SK-N-SH treated with all-trans-retinoic acid at 6 μM for 48 hours (cell line): ENCODE results near the gene DFFA.

ENCODE experiments used
- ATAC-seq: fragments of 200-7000 bp; cut with Tn5 transposase; 3 replicates; pipeline ENCODE4 v1.9.1; 2020; ENCODE audit warnings: mild to moderate bottlenecking, moderate library complexity
- ARNTL ChIP-seq: fragments of 450-650 bp; formaldehyde crosslinking; IDR thresholded peaks from 2 replicates; pipeline ENCODE4 v1.5.0; 2020; ENCODE audit warnings: low read depth, mild to moderate bottlenecking, moderate library complexity, borderline replicate concordance
- BACH2 ChIP-seq: fragments of 250-450 bp; sonication (Bioruptor Pico); IDR thresholded peaks from 2 replicates; pipeline ENCODE4 v1.9.0; 2021; ENCODE audit warnings: mild to moderate bottlenecking, borderline replicate concordance
- CREB5 ChIP-seq: fragments of 250-450 bp; sonication (Bioruptor Pico); IDR thresholded peaks from 2 replicates; pipeline ENCODE4 v1.5.1; 2020; ENCODE audit warnings: low read depth, mild to moderate bottlenecking, moderate library complexity
- CSDC2 ChIP-seq: fragments of 250-450 bp; sonication (Bioruptor Pico); IDR thresholded peaks from 2 replicates; pipeline ENCODE4 v1.5.0; 2020; ENCODE audit warnings: mild to moderate bottlenecking, moderate library complexity
- CSRNP3 ChIP-seq: fragments of 250-450 bp; sonication (Bioruptor Pico); IDR thresholded peaks from 2 replicates; pipeline ENCODE4 v1.5.1; 2021; ENCODE audit warnings: mild to moderate bottlenecking, moderate library complexity
- ESRRG ChIP-seq: fragments of 250-450 bp; sonication (Bioruptor Pico); IDR thresholded peaks from 2 replicates; pipeline ENCODE4 v1.6.1; 2021; ENCODE audit warnings: mild to moderate bottlenecking
- GLIS3 ChIP-seq: fragments of 250-450 bp; sonication (Bioruptor Pico); IDR thresholded peaks from 2 replicates; pipeline ENCODE4 v1.5.0; 2020; ENCODE audit warnings: mild to moderate bottlenecking, moderate library complexity
- ISL1 ChIP-seq: fragments of 250-450 bp; sonication (Bioruptor Pico); IDR thresholded peaks from 2 replicates; pipeline ENCODE4 v2.1.2; 2022; ENCODE audit warnings: mild to moderate bottlenecking, moderate library complexity
- OSR1 ChIP-seq: fragments of 250-450 bp; sonication (Bioruptor Pico); IDR thresholded peaks from 2 replicates; pipeline ENCODE4 v1.8.0; 2022; ENCODE audit warnings: moderate library complexity, mild to moderate bottlenecking, inconsistent platforms
- PATZ1 ChIP-seq: fragments of 250-450 bp; sonication (Bioruptor Pico); IDR thresholded peaks from 2 replicates; pipeline ENCODE4 v1.8.0; 2020; ENCODE audit warnings: mild to moderate bottlenecking, moderate library complexity, borderline replicate concordance
- POU6F1 ChIP-seq: fragments of 250-450 bp; sonication (Bioruptor Pico); IDR thresholded peaks from 2 replicates; pipeline ENCODE4 v1.8.0; 2021; ENCODE audit warnings: low read depth, mild to moderate bottlenecking, moderate library complexity, borderline replicate concordance
- PPARA ChIP-seq: fragments of 250-450 bp; sonication (Bioruptor Pico); IDR thresholded peaks from 2 replicates; pipeline ENCODE4 v1.5.0; 2020; ENCODE audit warnings: mild to moderate bottlenecking, borderline replicate concordance
- RARB ChIP-seq: fragments of 250-450 bp; sonication (Bioruptor Pico); IDR thresholded peaks from 2 replicates; pipeline ENCODE4 v1.8.0; 2021; ENCODE audit warnings: mild to moderate bottlenecking, moderate library complexity
- SNAI2 ChIP-seq: fragments of 250-450 bp; sonication (Bioruptor Pico); IDR thresholded peaks from 2 replicates; pipeline ENCODE4 v1.5.0; 2020; ENCODE audit warnings: mild to moderate bottlenecking, moderate library complexity
- TCF4 ChIP-seq: fragments of 250-450 bp; sonication (Bioruptor Pico); IDR thresholded peaks from 2 replicates; pipeline ENCODE4 v1.8.0; 2021; ENCODE audit warnings: mild to moderate bottlenecking, moderate library complexity, borderline replicate concordance
- TOX ChIP-seq: fragments of 250-450 bp; sonication (Bioruptor Pico); IDR thresholded peaks from 2 replicates; pipeline ENCODE4 v1.8.0; 2021; ENCODE audit warnings: mild to moderate bottlenecking, moderate library complexity, borderline replicate concordance
- TSHZ2 ChIP-seq: fragments of 250-450 bp; sonication (Bioruptor Pico); IDR thresholded peaks from 2 replicates; pipeline ENCODE4 v1.5.0; 2020; ENCODE audit warnings: mild to moderate bottlenecking, moderate library complexity
- ZC3H10 ChIP-seq: fragments of 250-450 bp; sonication (Bioruptor Pico); IDR thresholded peaks from 2 replicates; pipeline ENCODE4 v1.5.1; 2021; ENCODE audit warnings: mild to moderate bottlenecking, moderate library complexity
- ZFP3 ChIP-seq: fragments of 250-450 bp; sonication (Bioruptor Pico); IDR thresholded peaks from 2 replicates; pipeline ENCODE4 v1.5.0; 2020; ENCODE audit warnings: mild to moderate bottlenecking, moderate library complexity
- ZFP30 ChIP-seq: fragments of 450-650 bp; formaldehyde crosslinking; IDR thresholded peaks from 2 replicates; pipeline ENCODE4 v1.5.0; 2022; ENCODE audit warnings: mild to moderate bottlenecking, moderate library complexity
- ZNF565 ChIP-seq: fragments of 450-650 bp; formaldehyde crosslinking; conservative IDR thresholded peaks from 2 replicates; pipeline ENCODE4 v1.5.0; 2020; ENCODE audit warnings: low read depth, mild to moderate bottlenecking, moderate library complexity
- ZNF70 ChIP-seq: fragments of 450-650 bp; formaldehyde crosslinking; IDR thresholded peaks from 2 replicates; pipeline ENCODE4 v1.5.0; 2020; ENCODE audit warnings: mild to moderate bottlenecking, moderate library complexity
- ZNF8 ChIP-seq: fragments of 450-650 bp; formaldehyde crosslinking; IDR thresholded peaks from 2 replicates; pipeline ENCODE4 v1.5.0; 2020; ENCODE audit warnings: mild to moderate bottlenecking, moderate library complexity

Gene DFFA

GRCh38 chr1:10440794-10441193 lies 31.5 kb downstream of the DFFA start:
- ATAC-seq, result no peak
- TF ChIP-seq TCF4, result no peak
- TF ChIP-seq ZNF8 (CRISPR knock-in tag), result no peak
- TF ChIP-seq ARNTL (CRISPR knock-in tag), result no peak
- no peak for TF ChIP-seq ZFP30
- TF ChIP-seq ESRRG (CRISPR knock-in tag), result no peak
- no peak for TF ChIP-seq CSDC2 (CRISPR knock-in tag)
- TF ChIP-seq TOX (CRISPR knock-in tag), result no peak
- TF ChIP-seq ZC3H10 (CRISPR knock-in tag), result no peak
- TF ChIP-seq PPARA (CRISPR knock-in tag), result no peak
- TF ChIP-seq TSHZ2 (CRISPR knock-in tag), result no peak
- no peak for TF ChIP-seq CREB5 (CRISPR knock-in tag)
- no peak for TF ChIP-seq CSRNP3
- no peak for TF ChIP-seq ZFP3 (CRISPR knock-in tag)
- no peak for TF ChIP-seq OSR1 (CRISPR knock-in tag)
- no peak for TF ChIP-seq BACH2
- TF ChIP-seq ZNF70, result no peak
- TF ChIP-seq ISL1, result no peak

GRCh38 chr1:10440305-10440704 lies 32.0 kb downstream of the DFFA start:
- ATAC-seq, result no peak
- TF ChIP-seq ZFP3 (CRISPR knock-in tag) (no peak), GLIS3 (CRISPR knock-in tag) (no peak)

GRCh38 chr1:10438677-10439163 lies 33.6 kb downstream of the DFFA start:
- ATAC-seq, result no peak
- TF ChIP-seq ZC3H10 (CRISPR knock-in tag), result no peak
- TF ChIP-seq POU6F1 (CRISPR knock-in tag), result no peak
- TF ChIP-seq PATZ1 (CRISPR knock-in tag), result no peak
- no peak for TF ChIP-seq BACH2
- no peak for TF ChIP-seq TCF4
- no peak for TF ChIP-seq CSDC2 (CRISPR knock-in tag)
- no peak for TF ChIP-seq TSHZ2 (CRISPR knock-in tag)
- TF ChIP-seq SNAI2 (CRISPR knock-in tag), result no peak
- TF ChIP-seq ZNF565, result no peak
- no peak for TF ChIP-seq ARNTL (CRISPR knock-in tag)
- TF ChIP-seq ZNF8 (CRISPR knock-in tag), result no peak
- no peak for TF ChIP-seq ZFP3 (CRISPR knock-in tag)
- no peak for TF ChIP-seq TOX (CRISPR knock-in tag)
- TF ChIP-seq RARB (CRISPR knock-in tag), result no peak
- TF ChIP-seq ZFP30, result no peak
- TF ChIP-seq OSR1 (CRISPR knock-in tag), result no peak
- TF ChIP-seq CREB5 (CRISPR knock-in tag), result no peak
- no peak for TF ChIP-seq CSRNP3
